GM19324 (cell line): Measurements from ENCODE around the gene RASL11B.
"Not testable (repeated sequence)": the region's sequence is repeated elsewhere in the genome, so short reads cannot be mapped to it uniquely, and the experiment has no call there.

Experiments used
- ATAC-seq: cut with Tn5 transposase; IDR thresholded peaks from one replicate; pipeline ENCODE4 v1.9.1; 2021; ENCODE audit warnings: mild to moderate bottlenecking, moderate library complexity; ENCODE audit not compliant: unreplicated experiment, low FRiP score

The RASL11B gene

GRCh38 chr4:52861879-52862616 lies at the start of gene RASL11B:
Gene RASL11B (plus strand): TSS chr4:52862317. CDS start chr4:52862508, 191 bp downstream.
- peak; percentile 99 for ATAC-seq

GRCh38 chr4:52813546-52813945 lies 48.6 kb upstream of the RASL11B start:
- ATAC-seq: no peak

GRCh38 chr4:52822583-52822971 lies 39.5 kb upstream of the RASL11B start:
- no peak for ATAC-seq

- ATAC-seq: no peak
Observed at GRCh38 chr4:52822972-52823701, 39.0 kb upstream of the RASL11B start.

GRCh38 chr4:52823702-52824092 lies 38.4 kb upstream of the RASL11B start:
- ATAC-seq: no peak

- no peak for ATAC-seq
Observed at GRCh38 chr4:52824270-52824602, 37.9 kb upstream of the RASL11B start.

GRCh38 chr4:52824603-52825459 lies 37.3 kb upstream of the RASL11B start:
- ATAC-seq: no peak

GRCh38 chr4:52825460-52826090 lies 36.5 kb upstream of the RASL11B start:
- no peak for ATAC-seq

GRCh38 chr4:52833941-52834525 lies 28.1 kb upstream of the RASL11B start:
- ATAC-seq: no peak

GRCh38 chr4:52834641-52835456 lies 27.3 kb upstream of the RASL11B start:
- ATAC-seq: not testable (repeated sequence)

- ATAC-seq: no peak
Observed at GRCh38 chr4:52836120-52836519, 26.0 kb upstream of the RASL11B start.

GRCh38 chr4:52836678-52837077 lies 25.4 kb upstream of the RASL11B start:
- no peak for ATAC-seq

GRCh38 chr4:52837716-52838558 lies 24.2 kb upstream of the RASL11B start:
- ATAC-seq: no peak

- ATAC-seq: no peak
Observed at GRCh38 chr4:52838729-52839586, 23.2 kb upstream of the RASL11B start.

- no peak for ATAC-seq
Observed at GRCh38 chr4:52840531-52841370, 21.4 kb upstream of the RASL11B start.

- ATAC-seq: no peak
Observed at GRCh38 chr4:52841682-52842456, 20.2 kb upstream of the RASL11B start.
